T-helper 1 cell treated with Interleukin-12 subunit alpha and Interleukin-12 subunit beta and Interleukin-4 antibody, amounts not matched to agents 30 μg/mL and 1 μg/mL, for 36 hours (primary cell): Measurements from ENCODE around the gene SKP2.

Experiments used
- H3K27ac Mint-ChIP-seq: one replicate; pipeline ENCODE4 v1.8.0; 2021; ENCODE audit warnings: mild to moderate bottlenecking, mixed read lengths
- H3K27me3 Mint-ChIP-seq: one replicate; pipeline ENCODE4 v1.8.0; 2021; ENCODE audit warnings: low read depth, mixed read lengths
- H3K36me3 Mint-ChIP-seq: one replicate; pipeline ENCODE4 v1.8.0; 2021; ENCODE audit warnings: low read depth, mixed read lengths
- H3K4me1 Mint-ChIP-seq: one replicate; pipeline ENCODE4 v1.8.0; 2021; ENCODE audit warnings: low read depth, mixed read lengths
- H3K4me3 Mint-ChIP-seq: one replicate; pipeline ENCODE4 v1.8.0; 2021; ENCODE audit warnings: mild to moderate bottlenecking, moderate library complexity, mixed read lengths
- H3K9me3 Mint-ChIP-seq: one replicate; pipeline ENCODE4 v1.8.0; 2021; ENCODE audit warnings: mixed read lengths

Gene SKP2

DNA sequence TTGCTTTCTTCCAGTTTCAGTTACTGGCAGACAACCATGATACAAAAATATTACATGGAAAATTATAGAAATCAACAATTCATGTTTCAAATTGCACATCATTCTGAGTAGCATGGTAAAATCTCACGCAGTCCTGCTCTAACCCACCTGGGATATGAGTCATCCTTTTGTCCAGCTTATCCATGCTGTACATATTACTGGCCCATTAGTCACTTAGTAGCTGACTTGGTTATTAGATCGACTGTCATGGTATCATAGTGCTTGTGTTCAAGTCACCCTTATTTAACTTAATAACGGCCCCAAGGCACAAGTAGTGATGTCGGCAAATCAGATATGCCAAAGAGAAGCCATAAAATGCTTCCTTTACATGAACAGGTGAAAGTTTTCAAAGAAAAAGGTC, 48.6 kb downstream of the SKP2 start:
- H3K4me3 Mint-ChIP-seq, result no peak overlapping the region

GRCh38 chr5:36202521-36202961, 50.6 kb downstream of the SKP2 start:
- Mint-ChIP-seq H3K4me1 (no peaks in the 10 kb centered on the region), H3K27ac (no peak overlapping the region), H3K9me3 (no peaks in the 10 kb centered on the region), H3K36me3 (peaks cover 19% of the 10 kb centered on the region), H3K27me3 (no peaks in the 10 kb centered on the region), H3K4me3 (no peak overlapping the region)

More for the DNA sequence above, 48.6 kb downstream of the SKP2 start:
- Mint-ChIP-seq H3K27ac (no peak overlapping the region), H3K4me1 (no peaks in the 10 kb centered on the region), H3K27me3 (no peaks in the 10 kb centered on the region), H3K9me3 (no peaks in the 10 kb centered on the region), H3K36me3 (peaks cover 18% of the 10 kb centered on the region)

GRCh38 chr5:36205329-36205728, 53.4 kb downstream of the SKP2 start:
- no peak overlapping the region for H3K27ac Mint-ChIP-seq
- H3K9me3 Mint-ChIP-seq, result no peaks in the 10 kb centered on the region
- H3K27me3 Mint-ChIP-seq, result no peaks in the 10 kb centered on the region
- no peak overlapping the region for H3K4me3 Mint-ChIP-seq
- peaks cover 15% of the 10 kb centered on the region for H3K36me3 Mint-ChIP-seq
- no peaks in the 10 kb centered on the region for H3K4me1 Mint-ChIP-seq

DNA sequence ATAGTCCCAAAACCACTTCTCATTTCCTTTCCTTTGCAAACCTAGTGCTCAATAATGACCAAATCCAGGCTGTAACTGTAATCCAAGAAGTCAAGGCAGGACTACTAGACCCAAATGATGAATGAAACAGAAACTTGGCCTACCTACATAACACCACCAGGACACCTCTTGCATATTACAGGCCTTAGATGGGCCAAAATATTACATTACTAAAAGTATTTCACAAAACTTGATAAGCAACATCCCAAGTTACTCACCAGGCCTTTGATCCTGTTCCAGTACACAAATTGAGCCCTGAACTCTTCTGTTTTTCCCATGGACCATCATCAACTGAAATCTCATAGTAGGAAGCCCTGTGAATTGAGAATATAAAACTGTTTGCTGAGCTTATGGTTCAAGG, 55.0 kb downstream of the SKP2 start:
- Mint-ChIP-seq H3K9me3 (no peaks in the 10 kb centered on the region), H3K4me3 (no peak overlapping the region), H3K27me3 (no peaks in the 10 kb centered on the region), H3K36me3 (peaks cover 15% of the 10 kb centered on the region), H3K27ac (no peak overlapping the region), H3K4me1 (no peaks in the 10 kb centered on the region)

GRCh38 chr5:36208786-36209185, 56.9 kb downstream of the SKP2 start:
- no peaks in the 10 kb centered on the region for H3K9me3 Mint-ChIP-seq
- no peak overlapping the region for H3K27ac Mint-ChIP-seq
- H3K4me1 Mint-ChIP-seq, result no peaks in the 10 kb centered on the region
- H3K4me3 Mint-ChIP-seq, result no peak overlapping the region
- no peaks in the 10 kb centered on the region for H3K27me3 Mint-ChIP-seq
- peaks cover 17% of the 10 kb centered on the region for H3K36me3 Mint-ChIP-seq

DNA sequence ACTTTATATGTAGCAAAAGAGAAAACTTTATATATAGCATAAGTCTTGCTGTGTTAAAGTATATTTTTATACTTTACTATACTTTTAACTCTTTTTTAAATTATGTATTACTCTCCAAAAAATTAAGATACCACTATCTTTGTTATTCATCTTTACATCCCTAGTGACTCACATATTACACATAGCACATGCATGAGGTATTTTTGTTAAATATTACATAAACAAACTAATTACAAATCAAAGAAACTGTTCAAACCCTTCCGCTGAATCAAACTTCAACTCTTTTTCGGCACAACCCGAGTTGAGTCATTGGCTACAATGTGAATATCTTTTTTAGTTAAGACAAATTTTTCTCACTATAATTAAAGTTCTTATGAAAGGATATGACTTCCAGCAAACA, 57.8 kb downstream of the SKP2 start:
- peaks cover 17% of the 10 kb centered on the region for H3K36me3 Mint-ChIP-seq
- no peaks in the 10 kb centered on the region for H3K27me3 Mint-ChIP-seq
- H3K4me3 Mint-ChIP-seq, result no peak overlapping the region
- H3K4me1 Mint-ChIP-seq, result no peaks in the 10 kb centered on the region
- H3K27ac Mint-ChIP-seq, result no peak overlapping the region
- no peaks in the 10 kb centered on the region for H3K9me3 Mint-ChIP-seq

DNA sequence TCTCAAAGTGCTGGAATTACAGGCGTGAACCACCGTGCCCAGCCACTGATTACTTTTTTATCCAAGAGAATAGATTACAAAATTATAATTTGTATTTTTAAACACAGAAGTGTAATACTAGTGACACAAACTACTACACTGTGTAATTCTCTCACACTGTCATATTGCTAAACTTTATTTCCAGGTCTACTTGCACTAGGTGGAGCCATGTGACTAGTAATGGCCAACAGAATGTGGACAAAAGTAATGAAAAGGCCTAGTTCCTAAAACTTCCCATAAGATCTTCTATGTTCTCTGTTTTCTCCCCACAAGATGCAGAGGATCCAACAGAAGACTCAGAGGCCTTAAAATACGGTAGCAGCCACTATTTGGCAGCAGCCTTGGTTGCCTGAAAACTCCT, 62.5 kb downstream of the SKP2 start:
- H3K27me3 Mint-ChIP-seq, result no peaks in the 10 kb centered on the region
- no peaks in the 10 kb centered on the region for H3K9me3 Mint-ChIP-seq
- H3K4me3 Mint-ChIP-seq, result no peak overlapping the region
- H3K4me1 Mint-ChIP-seq, result no peaks in the 10 kb centered on the region
- H3K27ac Mint-ChIP-seq, result no peak overlapping the region
- peaks cover 6% of the 10 kb centered on the region for H3K36me3 Mint-ChIP-seq

GRCh38 chr5:36215910-36216309, 64.0 kb downstream of the SKP2 start:
- no peaks in the 10 kb centered on the region for H3K9me3 Mint-ChIP-seq
- H3K27ac Mint-ChIP-seq, result no peak overlapping the region
- H3K36me3 Mint-ChIP-seq, result peaks cover 9% of the 10 kb centered on the region
- no peaks in the 10 kb centered on the region for H3K4me1 Mint-ChIP-seq
- H3K27me3 Mint-ChIP-seq, result no peaks in the 10 kb centered on the region
- H3K4me3 Mint-ChIP-seq, result no peak overlapping the region

- Mint-ChIP-seq H3K36me3 (peaks cover 7% of the 10 kb centered on the region), H3K27me3 (no peaks in the 10 kb centered on the region), H3K27ac (no peak overlapping the region), H3K4me1 (no peaks in the 10 kb centered on the region), H3K4me3 (no peak overlapping the region), H3K9me3 (no peaks in the 10 kb centered on the region)
These were observed 65.7 kb downstream of the SKP2 start for GRCh38 chr5:36217567-36217966.

- Mint-ChIP-seq H3K9me3 (no peaks in the 10 kb centered on the region), H3K4me3 (no peak overlapping the region), H3K36me3 (peaks cover 5% of the 10 kb centered on the region), H3K4me1 (no peaks in the 10 kb centered on the region), H3K27ac (no peak overlapping the region), H3K27me3 (no peaks in the 10 kb centered on the region)
These were observed 66.1 kb downstream of the SKP2 start for GRCh38 chr5:36217988-36218387.

- Mint-ChIP-seq H3K9me3 (no peaks in the 10 kb centered on the region), H3K27ac (no peak overlapping the region), H3K27me3 (no peaks in the 10 kb centered on the region), H3K4me3 (no peak overlapping the region), H3K36me3 (peaks cover 13% of the 10 kb centered on the region), H3K4me1 (no peaks in the 10 kb centered on the region)
These were observed 70.7 kb downstream of the SKP2 start for GRCh38 chr5:36222620-36223019.

DNA sequence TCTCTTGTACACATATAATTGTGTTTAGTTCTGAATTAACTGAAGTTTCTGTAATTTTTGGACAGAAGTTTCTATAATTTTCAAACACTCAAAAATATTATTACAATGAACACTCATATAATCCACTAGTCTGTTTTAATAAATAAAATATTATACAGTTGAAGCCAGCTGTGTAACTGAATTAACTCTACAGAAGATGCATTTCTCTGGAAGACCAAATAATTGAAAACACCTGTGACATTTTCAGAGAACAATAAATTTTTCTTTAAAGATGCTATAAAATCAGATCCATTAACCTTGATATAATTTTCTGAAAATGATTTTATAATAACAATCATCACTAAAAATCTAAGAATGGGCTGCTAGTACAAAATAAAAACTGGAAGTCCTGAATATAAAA, 75.1 kb downstream of the SKP2 start:
- Mint-ChIP-seq H3K27me3 (no peaks in the 10 kb centered on the region), H3K4me3 (no peak overlapping the region), H3K9me3 (no peaks in the 10 kb centered on the region), H3K4me1 (no peaks in the 10 kb centered on the region), H3K36me3 (peaks cover 10% of the 10 kb centered on the region), H3K27ac (no peak overlapping the region)

GRCh38 chr5:36228505-36228904, 76.6 kb downstream of the SKP2 start:
- Mint-ChIP-seq H3K27ac (no peak overlapping the region), H3K4me3 (no peak overlapping the region), H3K4me1 (no peaks in the 10 kb centered on the region), H3K27me3 (no peaks in the 10 kb centered on the region), H3K36me3 (peaks cover 10% of the 10 kb centered on the region), H3K9me3 (no peaks in the 10 kb centered on the region)

DNA sequence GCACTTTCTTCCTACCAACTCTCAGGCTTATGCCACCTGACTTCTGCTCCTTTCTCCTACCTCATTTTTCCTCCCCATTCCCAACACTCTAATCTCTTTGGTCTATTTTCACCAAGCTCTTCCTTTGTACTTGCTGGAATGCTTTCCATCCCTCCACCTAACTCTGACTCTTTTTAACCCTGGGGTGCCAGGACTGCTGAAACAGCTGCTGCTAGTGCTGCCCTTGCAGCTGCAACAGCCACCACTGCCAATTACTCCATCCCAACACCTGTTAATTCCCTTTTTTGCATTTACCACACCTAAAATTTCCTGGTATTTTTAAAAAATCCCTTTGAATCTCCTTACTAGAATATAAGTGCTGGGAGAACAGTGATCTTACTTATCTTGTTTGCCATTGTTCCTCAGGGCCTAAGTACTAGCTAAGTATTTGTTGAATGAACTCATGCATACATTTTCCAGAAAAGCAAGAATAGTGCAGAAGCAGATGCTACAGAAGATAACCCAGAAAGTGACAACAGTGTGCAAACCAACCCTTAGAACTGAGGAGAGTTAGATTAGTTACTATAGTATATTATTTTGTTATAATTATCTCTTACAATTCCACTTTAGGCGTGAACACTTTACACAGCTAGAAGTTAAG, 78.4 kb downstream of the SKP2 start:
- no peaks in the 10 kb centered on the region for H3K27me3 Mint-ChIP-seq
- H3K4me1 Mint-ChIP-seq, result no peaks in the 10 kb centered on the region
- peaks cover 7% of the 10 kb centered on the region for H3K36me3 Mint-ChIP-seq
- no peaks in the 10 kb centered on the region for H3K9me3 Mint-ChIP-seq
- no peak overlapping the region for H3K4me3 Mint-ChIP-seq
- no peak overlapping the region for H3K27ac Mint-ChIP-seq

DNA sequence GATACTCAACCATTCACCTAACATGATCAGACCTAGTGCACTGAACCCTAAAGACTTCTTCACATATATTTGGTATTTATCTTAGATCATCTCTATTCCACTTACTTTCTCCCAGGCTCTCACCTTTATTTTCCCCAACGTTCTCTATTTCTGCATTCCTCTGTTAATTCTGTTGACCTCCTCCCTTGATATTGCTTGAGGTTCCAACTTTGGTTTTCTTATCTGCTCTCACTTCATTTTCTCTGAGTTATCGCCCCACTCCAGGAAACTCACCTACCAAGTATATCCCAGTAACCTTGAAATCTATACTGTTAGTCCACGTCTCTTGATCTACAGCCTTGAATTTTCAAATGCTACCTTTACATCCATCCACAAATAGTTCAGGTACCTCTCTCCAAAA, 80.6 kb downstream of the SKP2 start:
- no peaks in the 10 kb centered on the region for H3K36me3 Mint-ChIP-seq

More for the DNA sequence above, 80.6 kb downstream of the SKP2 start:
- Mint-ChIP-seq H3K27ac (no peak overlapping the region), H3K4me1 (no peaks in the 10 kb centered on the region), H3K27me3 (no peaks in the 10 kb centered on the region), H3K9me3 (no peaks in the 10 kb centered on the region), H3K4me3 (no peak overlapping the region)
